OCI-LY1 (cell line): Measurements from ENCODE around the gene ZFX.

Experiments used
- EZH2 ChIP-seq: fragments of 200-600 bp; sonication (generic), shearing (Covaris generic); IDR thresholded peaks from 2 replicates; pipeline ENCODE4 v1.8.0; 2017; ENCODE audit warnings: borderline replicate concordance, mixed run types, mild to moderate bottlenecking, antibody characterized with exemption, low read length, moderate library complexity, mixed read lengths
- TF ChIP-seq, protein P1 (sequence below): fragments of 200-600 bp; sonication (generic), shearing (Covaris generic); IDR thresholded peaks from 2 replicates; pipeline ENCODE4 v1.5.1; 2017; ENCODE audit warnings: mild to moderate bottlenecking, antibody characterized with exemption, low read length, moderate library complexity, mixed read lengths

DNA sequence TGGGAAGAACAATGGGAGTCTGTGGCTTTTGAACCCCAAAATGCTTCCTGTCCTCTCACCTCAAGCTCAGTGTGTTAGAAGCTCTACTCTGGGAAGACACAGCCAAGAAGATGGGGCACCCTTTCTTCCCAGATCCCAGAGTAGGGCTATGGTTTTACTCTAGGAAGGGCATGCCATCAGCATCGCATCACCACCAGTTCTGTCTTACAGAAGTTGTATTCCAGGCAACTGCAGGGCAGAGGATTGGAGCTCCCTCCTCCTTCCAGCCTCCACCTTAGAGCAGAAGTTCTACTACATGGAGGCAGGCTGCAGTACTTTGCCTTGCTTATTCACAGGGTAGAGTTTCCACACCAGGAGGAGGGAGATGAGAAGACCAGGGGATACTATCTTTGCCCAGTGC lies 18.1 kb upstream of the ZFX start:
- TF ChIP-seq, protein P1, sequence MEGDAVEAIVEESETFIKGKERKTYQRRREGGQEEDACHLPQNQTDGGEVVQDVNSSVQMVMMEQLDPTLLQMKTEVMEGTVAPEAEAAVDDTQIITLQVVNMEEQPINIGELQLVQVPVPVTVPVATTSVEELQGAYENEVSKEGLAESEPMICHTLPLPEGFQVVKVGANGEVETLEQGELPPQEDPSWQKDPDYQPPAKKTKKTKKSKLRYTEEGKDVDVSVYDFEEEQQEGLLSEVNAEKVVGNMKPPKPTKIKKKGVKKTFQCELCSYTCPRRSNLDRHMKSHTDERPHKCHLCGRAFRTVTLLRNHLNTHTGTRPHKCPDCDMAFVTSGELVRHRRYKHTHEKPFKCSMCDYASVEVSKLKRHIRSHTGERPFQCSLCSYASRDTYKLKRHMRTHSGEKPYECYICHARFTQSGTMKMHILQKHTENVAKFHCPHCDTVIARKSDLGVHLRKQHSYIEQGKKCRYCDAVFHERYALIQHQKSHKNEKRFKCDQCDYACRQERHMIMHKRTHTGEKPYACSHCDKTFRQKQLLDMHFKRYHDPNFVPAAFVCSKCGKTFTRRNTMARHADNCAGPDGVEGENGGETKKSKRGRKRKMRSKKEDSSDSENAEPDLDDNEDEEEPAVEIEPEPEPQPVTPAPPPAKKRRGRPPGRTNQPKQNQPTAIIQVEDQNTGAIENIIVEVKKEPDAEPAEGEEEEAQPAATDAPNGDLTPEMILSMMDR: no peak
- no peak for TF ChIP-seq EZH2
